GM21515 (cell line): ENCODE measurements around the gene SNX25.
A peak's percentile ranks its signal among the peaks of the same experiment; 100 is the strongest.
"Not testable (repeated sequence)": the region's sequence is repeated elsewhere in the genome, so short reads cannot be mapped to it uniquely, and the experiment has no call there.

Experiments
- ATAC-seq: cut with Tn5 transposase; IDR thresholded peaks from one replicate; pipeline ENCODE4 v1.9.1; 2021; ENCODE audit not compliant: unreplicated experiment

The SNX25 gene

DNA sequence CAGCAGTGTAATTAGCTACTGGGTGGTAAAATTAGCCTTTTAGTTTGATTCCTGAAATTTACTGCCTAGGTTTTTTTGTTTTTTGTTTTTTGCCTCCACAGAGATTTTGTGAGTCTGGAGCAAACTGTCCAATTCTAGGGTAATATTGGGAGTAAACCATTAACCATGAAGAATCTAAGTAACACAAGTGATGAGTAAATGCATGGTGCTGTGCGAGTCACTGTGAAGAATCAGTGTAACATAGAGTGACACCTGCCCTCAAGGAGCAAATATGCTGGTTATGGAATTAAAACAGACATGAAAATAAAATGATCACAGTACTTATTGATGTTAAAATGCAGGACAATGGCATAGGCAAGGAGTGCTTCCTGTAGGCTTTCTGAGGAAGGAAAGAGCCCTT, 126.2 kb downstream of the SNX25 start:
- ATAC-seq: no peak

DNA sequence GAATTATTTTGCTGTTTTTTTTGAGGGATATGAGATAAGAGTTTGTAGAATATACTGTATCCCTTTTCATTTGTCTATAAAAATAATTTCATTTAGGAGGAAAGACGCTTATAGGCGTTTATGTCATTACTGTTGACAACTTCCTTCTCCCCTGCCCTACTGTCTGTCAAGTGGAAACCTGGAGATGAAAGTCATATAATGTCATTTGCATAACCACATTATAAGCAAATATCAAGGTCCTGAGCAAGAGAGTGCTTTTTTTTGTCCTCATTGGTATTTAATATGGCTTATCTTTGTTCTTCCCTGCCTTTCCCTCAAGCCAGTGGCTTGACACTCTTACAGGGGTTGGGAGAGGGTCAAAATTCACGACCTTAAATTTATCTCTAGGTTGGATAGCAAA, 130.5 kb downstream of the SNX25 start:
- ATAC-seq: no peak

DNA sequence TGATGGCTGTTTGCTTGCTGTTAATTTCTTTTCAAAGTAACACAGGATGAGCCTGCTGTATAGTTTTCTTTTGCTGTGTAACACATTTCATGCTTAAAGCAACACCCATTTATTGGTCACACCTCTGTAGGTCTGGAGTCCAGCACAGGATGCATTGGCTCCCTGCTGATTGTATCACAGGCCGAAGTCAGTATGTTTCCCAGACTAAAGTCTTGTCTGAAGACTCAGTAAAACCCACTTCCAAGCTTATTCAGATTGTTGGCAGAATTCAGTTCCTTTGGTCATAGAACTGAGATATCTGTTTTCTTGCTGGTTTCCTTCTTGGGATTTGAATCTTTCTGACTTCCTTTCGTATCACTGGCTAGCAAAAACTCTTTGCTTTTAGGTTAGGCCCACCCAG, 132.0 kb downstream of the SNX25 start:
- ATAC-seq: no peak

DNA sequence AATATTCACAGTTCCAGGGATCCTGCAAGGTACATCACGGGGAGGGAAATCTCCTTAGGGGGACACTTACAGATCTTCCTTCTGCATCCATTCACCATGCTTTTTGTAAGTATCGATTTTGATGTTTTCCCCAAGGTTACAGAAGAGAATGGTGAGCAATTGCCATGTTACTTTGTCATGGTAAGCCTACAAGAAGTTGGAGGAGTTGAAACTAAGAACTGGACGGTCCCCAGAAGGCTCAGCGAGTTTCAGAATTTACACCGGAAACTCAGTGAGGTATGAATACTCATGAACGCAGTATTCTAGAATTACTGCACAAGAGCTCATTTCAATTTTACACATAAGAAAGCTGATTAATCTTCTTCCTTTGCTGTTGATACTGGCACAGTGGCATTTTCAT, 132.4 kb downstream of the SNX25 start:
- peak; percentile 66 for ATAC-seq

DNA sequence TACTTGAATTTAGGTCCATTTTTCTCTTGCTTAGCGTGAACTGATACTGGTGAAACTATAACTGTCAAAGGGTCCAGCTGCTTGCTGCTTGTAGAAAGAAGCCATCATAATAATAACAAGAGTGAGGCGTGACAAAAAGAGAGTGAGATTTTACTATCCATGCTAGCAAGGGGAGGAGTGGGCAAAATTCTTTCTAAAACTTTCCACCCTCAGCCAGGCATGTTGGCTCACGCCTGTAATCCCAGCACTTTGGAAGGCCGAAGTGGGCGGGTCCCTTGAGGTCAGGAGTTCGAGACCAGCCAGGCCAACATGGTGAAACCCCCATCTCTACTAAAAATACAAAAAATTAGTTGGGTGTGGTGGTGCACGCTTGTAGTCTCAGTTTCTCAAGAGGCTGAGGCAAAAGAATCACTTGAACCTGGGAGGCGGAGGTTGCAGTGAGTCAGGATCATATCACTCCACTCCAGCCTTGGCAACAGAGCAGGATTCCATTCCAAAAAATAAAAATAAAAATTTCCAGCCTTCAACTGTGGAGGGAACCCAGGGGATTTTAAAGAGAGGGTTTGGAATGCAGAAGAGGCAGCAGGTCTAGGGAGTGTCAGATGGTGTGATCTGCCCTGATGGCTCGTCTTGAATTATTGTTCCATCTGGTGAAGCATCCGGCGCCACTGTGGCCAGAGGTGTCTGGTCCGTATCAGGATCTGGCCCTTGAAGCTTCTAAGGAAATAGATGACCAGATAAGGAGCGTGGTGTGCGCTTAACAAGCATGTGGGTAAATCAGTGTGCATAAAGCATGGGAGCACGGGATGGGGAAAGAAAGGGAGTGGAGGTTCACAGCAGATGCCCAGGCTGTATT, 134.6 kb downstream of the SNX25 start:
- no peak for ATAC-seq

DNA sequence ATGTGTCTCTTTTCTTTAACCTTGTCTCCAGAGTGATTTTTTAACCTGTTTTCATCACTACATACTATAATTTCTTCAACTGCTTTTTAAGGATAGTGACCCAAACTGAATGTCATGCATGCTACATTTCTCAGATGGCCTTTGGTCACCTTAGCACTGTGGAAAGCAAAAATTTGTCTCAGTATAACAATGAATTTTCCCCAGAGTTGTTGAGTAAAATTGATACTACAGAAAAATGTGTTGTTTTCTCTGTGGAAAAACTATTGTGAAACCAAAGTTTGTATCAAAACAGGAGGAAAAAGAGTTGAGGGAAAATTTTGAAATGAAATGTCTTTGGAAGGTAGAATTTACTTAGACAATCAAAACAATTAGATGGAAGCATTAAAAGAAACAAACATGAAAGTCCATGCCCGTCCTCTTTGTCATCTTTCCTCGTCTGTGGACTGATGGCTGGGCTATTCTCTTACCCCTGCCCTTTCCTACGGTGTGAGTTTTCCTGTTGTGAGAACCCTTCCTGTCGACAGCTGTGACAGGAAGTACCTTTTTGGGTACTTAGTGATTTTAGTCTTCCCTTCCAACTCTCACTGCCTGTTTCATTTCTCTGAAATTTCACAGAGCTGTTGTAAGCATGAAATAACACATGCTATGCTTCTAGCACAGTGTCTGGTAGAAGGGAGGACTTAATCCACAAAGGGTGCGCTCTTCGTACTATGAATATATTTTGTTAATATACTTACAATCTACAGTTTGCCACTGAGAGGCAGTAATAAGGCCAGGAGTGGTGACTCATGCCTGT, 135.5 kb downstream of the SNX25 start:
- peak; percentile 49 for ATAC-seq

DNA sequence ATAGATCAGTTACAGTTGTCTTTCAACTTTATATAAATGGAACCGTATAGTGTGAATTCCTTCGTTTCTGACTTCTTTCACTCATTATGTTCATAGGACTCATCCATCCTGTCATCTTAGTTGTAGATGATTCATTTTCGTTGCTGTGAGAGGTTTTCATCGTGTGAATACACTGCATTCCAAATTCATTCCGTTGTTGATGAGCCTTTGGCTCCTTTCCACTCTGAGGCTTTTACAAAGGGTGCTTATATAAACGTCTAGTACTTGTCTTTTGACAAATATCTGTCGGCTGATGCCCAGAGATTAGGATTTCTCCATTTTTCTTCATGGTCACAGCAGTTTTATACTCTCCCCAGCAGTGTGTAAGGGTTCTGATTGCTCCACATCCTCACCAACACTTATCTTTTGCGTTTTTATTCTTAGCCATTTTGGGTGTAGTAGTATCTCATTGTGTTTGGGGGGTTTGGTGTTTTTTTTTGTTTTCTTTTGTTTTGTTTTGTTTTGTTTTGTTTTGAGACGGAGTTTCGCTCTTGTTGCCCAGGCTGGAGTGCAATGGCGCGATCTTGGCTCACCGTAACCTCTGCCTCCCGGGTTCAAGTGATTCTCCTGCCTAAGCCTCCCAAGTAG, 137.7 kb downstream of the SNX25 start:
- ATAC-seq: no peak

DNA sequence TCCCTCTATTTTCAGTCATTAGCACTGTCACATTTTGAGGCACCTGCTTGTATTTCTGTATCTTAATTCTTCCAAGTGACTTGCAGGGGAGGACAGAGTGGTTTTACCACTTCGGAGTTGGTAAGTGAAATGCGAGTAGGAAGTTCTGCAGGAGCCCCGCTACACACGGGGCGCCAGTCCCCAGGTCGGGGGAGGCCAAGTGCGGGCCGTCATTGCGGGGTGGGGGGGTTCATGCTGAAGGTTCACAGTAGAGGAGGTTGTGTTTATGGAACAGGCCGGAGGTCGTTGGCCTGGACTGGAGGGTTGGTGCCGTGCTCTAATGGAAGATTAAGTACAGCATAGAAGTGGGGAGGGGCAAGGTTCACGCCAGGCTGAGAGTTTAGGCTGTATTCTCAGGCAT, 142.3 kb downstream of the SNX25 start:
- no peak for ATAC-seq

DNA sequence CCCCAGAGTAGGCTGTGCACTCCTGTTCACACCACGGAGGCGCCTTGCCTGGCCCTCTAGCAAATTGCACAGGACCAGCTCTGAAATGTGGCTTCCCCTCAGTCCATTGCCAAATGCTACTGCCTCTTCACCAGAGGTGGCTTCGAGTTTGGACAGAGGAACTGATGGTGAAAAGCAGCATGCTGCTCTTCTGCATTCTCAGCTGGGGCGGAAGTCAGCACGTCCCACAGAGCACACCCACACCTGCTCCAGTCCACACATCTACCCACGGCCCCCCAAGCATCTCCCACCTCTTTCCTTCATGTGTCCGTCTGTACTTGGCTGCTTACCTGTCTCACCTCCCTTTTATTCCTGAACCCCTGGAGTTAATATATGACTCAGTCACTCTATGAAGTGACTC, 142.8 kb downstream of the SNX25 start:
- ATAC-seq: no peak

DNA sequence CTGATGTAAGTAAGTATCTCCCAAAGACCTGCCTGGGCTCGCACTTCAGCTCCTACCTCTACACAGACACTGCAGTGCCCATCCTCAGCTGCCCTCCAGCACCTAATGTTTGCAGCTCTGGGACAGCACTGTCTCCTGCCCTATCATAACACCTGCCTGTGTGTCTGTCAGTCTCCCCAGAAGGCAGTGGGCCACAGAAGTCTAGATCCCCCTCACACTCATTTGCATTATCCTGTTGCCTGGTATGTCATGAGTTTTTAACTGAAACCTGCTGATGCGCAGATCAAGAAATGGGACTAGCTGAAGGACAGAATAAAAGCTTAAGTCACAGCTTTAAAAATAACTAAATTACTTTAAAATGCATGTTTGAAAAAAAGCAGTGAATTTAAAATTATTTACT, 143.3 kb downstream of the SNX25 start:
- no peak for ATAC-seq

DNA sequence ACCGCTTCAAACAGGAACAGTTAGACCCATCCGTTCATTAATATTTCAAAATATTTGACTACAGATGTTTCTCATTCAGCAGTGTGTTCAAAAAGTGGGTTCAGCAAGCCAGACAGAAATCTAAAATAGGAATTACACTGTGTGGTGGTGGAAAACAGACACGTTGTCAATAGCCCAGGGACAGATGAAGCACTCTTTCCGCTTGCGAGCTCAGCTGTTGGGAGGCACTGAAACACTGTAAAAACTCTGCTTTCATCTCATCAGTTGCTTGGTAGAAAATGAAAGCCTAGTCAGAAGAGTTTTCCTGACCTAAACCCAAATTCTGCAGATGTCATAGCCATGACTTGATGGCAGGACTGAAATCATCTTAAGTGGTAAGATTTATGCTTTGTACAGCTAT, 147.8 kb downstream of the SNX25 start:
- ATAC-seq: no peak

DNA sequence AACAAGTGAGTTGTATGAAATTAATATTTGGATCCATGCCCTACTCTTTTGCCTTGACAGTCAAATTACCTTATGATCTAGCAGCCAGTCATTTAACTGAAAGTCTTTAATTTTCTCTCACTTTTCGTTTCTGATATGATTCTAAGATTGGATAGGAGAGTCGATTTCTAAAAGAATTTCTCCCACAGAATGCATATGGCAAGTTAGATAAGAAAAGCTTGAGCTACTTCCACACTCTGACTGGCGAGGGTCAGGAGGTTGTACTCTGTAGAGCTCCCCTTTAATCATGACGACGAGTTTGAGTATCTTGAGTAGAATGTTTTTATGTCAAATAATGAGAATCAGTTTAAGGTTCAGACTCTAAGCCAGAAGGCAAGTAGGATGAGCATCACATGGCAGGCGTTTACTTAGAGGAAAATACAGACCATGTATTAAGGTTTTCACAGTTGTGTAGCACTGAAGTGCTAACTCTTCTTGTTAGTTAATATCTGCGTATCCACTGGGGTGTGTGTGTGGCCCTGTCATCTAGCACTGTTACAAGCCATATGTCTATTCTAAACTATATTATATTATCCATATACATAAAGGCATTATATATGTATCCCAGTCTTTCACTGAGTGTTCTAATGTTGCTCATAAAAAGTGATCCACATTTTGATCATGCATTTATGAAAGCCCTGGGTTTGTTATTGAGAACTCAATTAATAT, 148.5 kb downstream of the SNX25 start:
- ATAC-seq: no peak

DNA sequence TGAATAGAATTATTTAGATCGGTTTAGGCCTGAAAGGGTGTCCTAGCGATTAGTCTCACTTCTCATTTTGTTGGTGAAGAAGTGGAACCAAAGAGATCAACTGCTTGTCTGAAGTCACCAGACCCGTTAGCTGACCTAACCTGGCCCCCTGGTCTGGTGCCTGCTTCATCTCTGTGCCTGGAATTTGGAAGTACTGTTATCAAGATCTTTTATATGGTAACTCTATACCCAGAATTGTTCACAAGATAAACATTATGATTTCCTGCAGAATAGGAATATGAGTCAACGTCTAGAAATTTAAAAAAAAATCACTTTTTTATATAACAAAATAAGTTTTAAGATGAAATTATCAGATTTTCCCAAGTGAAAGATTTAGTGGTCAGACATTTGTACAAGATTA, 149.1 kb downstream of the SNX25 start:
- no peak for ATAC-seq

DNA sequence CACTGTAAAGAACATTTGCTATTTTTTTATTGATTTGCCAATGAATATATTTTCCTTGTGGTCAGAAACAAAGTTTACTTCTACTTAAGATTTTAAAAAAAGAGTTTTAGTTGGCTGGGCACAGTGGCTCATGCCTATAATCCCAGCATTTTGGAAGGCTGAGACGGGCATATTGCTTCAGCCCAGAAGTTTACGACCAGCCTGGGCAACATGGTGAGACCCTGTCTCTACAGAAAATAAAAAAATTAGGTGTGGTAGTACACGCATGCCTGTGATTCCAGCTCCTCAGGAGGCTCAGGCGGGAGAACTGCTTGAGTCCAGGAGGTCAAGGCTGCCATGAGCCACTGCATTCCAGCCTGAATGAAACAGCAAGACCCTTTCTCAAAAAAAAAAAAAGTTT, 149.6 kb downstream of the SNX25 start:
- ATAC-seq: no peak

DNA sequence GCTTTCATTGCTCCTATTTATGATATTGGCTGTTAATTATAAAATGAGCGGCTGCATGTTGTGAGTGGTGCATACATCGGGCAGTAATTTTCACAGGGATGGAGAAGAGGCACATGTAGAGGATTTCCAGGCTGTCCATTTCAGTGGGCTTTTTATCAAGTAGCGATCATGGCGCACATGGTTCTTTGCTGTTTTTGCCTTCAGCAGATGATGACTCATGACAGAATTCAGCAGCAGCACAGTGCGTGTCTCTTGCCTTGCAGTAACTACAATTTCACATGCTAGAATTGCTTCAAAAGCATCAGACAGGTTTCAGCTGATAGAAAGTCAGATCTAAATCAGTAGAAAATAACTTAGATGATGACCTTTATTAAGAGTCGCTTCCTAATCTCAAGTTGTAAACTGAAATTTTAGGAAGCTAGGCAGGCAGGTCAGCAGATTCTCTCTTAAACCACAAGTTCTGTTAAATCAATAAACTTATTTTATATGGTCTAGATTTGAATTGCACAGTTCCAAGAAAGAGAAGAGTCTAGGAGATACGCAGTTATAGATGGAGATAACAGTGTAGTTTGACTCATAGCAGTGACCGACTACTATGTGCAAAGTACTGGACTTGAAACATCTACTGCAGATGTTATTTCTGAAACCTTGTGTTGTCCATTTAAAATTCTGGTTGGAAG, 150.5 kb downstream of the SNX25 start:
- ATAC-seq: no peak

DNA sequence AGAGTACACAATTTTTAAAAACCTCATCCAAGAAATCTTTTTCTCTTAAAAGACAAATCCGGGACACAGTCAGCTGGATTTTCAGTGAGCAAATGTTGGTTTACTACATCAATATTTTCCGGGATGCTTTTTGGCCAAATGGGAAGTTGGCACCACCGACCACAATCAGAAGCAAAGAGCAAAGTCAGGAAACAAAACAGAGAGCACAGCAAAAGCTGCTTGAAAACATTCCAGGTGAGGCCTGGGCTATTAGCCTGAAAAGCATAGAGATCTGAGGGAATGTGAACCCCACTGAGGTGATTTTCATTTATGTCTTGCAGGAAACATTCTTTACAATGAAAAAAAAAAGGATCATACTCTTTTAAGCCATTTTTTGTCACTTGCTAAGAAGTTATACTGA, 152.5 kb downstream of the SNX25 start:
- ATAC-seq: no peak

DNA sequence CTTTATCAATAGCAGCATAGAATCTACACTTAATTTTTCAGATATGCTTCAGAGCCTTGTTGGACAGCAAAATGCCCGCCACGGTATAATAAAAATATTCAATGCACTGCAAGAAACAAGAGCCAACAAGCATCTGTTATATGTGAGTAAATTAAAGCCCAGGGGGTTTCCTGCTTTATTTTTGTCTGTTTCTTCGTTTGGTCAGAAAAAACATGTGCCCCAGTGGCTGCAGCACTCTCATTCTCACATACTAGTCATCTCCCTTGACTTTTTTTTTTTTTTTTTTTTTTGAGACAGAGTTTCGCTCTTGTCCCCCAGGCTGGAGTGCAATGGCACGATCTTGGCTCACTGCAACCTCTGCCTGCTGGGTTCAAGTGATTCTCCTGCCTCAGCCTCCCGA, 153.2 kb downstream of the SNX25 start:
- not testable (repeated sequence) for ATAC-seq

DNA sequence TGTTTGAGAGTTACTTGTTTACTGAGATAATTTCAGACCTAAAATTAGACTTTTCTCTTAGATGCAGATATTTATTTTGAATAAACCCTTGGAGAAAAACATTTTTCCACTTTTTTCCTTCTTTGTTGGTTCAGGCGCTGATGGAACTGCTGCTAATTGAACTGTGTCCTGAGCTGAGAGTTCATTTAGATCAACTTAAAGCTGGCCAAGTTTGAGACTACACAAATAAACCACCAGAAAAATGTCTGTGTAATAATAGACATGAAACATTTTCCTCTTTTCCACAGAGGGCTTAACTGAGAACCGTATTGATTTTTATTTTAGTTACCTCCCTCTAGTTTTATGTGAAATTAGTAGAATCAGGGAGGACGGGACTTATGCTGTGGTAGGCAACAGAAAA, 153.9 kb downstream of the SNX25 start:
- ATAC-seq: no peak

DNA sequence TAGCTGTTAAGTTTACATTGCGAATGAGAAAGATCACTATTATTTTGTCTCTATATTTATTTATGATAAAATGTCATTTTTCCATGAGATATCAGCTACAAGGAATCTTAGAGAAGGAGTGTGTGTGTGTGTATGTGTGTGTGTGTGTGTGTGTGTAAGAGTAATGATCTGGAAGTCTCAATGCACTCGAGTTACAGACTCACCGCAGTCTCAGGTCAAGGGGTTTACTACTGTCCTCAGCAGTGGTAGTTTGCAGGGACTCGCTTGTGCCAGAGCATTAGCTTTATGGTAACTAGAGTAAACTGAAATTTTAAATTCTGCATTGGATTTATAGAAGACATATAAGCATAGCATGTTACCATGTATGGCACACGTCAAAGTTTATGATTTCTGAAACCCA, 155.5 kb downstream of the SNX25 start:
- no peak for ATAC-seq

DNA sequence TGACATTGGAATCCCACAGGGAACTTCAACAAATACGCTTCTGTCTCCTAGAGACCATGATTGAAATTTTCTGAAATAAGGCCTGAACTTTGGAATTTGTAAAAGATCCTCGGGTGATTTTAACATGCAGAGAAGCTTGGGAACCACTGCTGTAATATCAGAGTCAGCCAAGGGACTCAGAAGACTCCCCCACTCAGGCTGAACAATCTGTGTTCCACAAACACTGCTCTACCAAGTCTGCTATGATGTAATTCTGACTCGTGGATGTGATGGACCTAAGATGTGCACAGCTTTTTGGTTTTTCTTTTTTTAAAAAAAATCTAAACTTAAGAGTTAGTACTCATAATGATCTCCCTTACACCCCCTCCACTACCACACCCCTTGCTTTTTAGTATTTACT, 160.3 kb downstream of the SNX25 start:
- no peak for ATAC-seq
